ENCODE measurements around the gene ADK.

The ADK gene

GRCh38 chr10:74658511-74658910, 507.5 kb downstream of the ADK start:
- DNase-seq, result no peak
- Mint-ChIP-seq H3K27me3 (no peaks in the 10 kb centered on the region), H3K4me3 (no peak overlapping the region), H3K9me3 (no peaks in the 10 kb centered on the region), H3K4me1 (ENCODE audit: low read depth in 2 of 2) (peaks cover 0 to 2% of the 10 kb centered on the region in 2 donors), H3K27ac (peak overlapping the region; percentile 28 to 36), H3K36me3 (ENCODE audit: insufficient read depth) (peaks cover 21% of the 10 kb centered on the region)
- no peak for ATAC-seq (replicated peaks)

- no peak overlapping the region for H3K27ac Mint-ChIP-seq
- H3K36me3 Mint-ChIP-seq (ENCODE audit: insufficient read depth), result peaks cover 11% of the 10 kb centered on the region
- H3K4me3 Mint-ChIP-seq, result no peak overlapping the region
- DNase-seq, result no peak
- no peaks in the 10 kb centered on the region for H3K4me1 Mint-ChIP-seq (ENCODE audit: low read depth in 2 of 2)
- no peaks in the 10 kb centered on the region for H3K27me3 Mint-ChIP-seq
- H3K9me3 Mint-ChIP-seq, result no peaks in the 10 kb centered on the region
- ATAC-seq (replicated peaks), result no peak
Measured at GRCh38 chr10:74662635-74663034, 511.6 kb downstream of the ADK start.

DNA sequence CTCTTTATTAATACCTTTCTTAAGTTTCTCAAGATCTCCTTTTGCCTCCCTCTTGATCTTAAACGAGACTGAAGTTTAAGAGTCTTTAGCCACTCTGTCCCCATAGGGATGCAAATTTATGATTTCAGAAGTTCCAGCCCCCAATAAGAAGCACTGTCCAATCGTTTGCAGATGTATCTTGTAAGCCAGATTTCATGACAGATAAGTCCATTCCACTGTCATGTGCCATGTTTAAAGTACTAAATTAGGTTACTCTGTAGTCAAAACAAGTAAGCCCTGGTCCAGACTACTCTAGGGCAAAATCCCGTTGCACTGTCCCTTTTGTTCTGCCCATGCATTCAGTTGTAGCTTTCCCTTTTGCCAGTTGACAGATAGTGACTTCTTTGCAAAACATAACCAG, 518.2 kb downstream of the ADK start:
- ATAC-seq (replicated peaks), result no peak

GRCh38 chr10:74671716-74672115, 520.7 kb downstream of the ADK start:
- DNase-seq (no peak), ATAC-seq (replicated peaks) (no peak)
- H3K9me3 Mint-ChIP-seq, result no peaks in the 10 kb centered on the region
- no peaks in the 10 kb centered on the region for H3K27me3 Mint-ChIP-seq
- no peak overlapping the region for H3K27ac Mint-ChIP-seq
- H3K4me3 Mint-ChIP-seq, result no peak overlapping the region
- no peaks in the 10 kb centered on the region for H3K4me1 Mint-ChIP-seq (ENCODE audit: low read depth in 2 of 2)
- H3K36me3 Mint-ChIP-seq (ENCODE audit: insufficient read depth), result peaks cover 9% of the 10 kb centered on the region

More for the DNA sequence above, 518.2 kb downstream of the ADK start:
- Mint-ChIP-seq H3K9me3 (no peaks in the 10 kb centered on the region), H3K27ac (no peak overlapping the region), H3K36me3 (ENCODE audit: insufficient read depth) (peaks cover 9% of the 10 kb centered on the region), H3K4me1 (ENCODE audit: low read depth in 2 of 2) (no peaks in the 10 kb centered on the region), H3K27me3 (no peaks in the 10 kb centered on the region), H3K4me3 (no peak overlapping the region)
- DNase-seq, result no peak

DNA sequence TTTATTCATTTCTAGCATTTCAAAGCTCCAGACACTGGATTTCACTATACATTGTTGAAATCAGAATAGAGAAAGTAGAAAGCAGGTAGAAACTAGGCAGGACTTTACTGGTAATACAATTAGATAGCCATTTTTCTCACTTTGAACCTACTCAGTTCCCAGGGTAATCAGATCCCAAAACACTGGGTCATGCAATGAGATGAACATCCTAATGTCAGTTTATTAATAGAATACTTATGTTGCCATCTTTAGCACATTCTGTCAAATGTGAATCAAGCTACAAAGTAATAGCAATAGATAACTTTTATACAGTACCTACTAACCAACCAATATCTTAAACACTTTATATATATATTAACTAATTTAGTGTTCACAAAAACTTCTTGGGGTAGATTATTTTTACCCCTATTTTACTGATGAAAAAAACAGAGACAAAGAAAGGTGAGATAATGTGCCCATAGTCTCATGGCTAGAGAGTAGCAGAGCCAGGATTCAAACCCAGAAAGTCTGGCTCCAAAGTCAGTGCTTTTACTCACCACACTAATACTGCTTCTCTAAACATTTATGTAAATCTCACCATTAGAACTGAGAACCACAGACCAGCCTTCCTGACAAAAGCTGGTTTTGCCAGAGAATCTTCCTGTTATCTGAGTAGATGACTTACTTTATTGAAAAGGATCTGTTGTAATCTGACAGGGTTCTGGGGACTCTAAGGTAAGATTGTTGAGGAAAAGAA, 521.6 kb downstream of the ADK start:
- ATAC-seq (replicated peaks) (no peak), DNase-seq (no peak)
- Mint-ChIP-seq H3K9me3 (no peaks in the 10 kb centered on the region), H3K4me3 (no peak overlapping the region), H3K4me1 (ENCODE audit: low read depth in 2 of 2) (no peaks in the 10 kb centered on the region), H3K27ac (no peak overlapping the region), H3K27me3 (no peaks in the 10 kb centered on the region), H3K36me3 (ENCODE audit: insufficient read depth) (peaks cover 9% of the 10 kb centered on the region)

GRCh38 chr10:74674927-74675326, 523.9 kb downstream of the ADK start:
- Mint-ChIP-seq H3K36me3 (ENCODE audit: insufficient read depth) (peaks cover 9% of the 10 kb centered on the region), H3K27ac (no peak overlapping the region), H3K4me1 (ENCODE audit: low read depth in 2 of 2) (no peaks in the 10 kb centered on the region), H3K27me3 (no peaks in the 10 kb centered on the region), H3K9me3 (no peaks in the 10 kb centered on the region), H3K4me3 (no peak overlapping the region)
- ATAC-seq (replicated peaks), result no peak
- no peak for DNase-seq

DNA sequence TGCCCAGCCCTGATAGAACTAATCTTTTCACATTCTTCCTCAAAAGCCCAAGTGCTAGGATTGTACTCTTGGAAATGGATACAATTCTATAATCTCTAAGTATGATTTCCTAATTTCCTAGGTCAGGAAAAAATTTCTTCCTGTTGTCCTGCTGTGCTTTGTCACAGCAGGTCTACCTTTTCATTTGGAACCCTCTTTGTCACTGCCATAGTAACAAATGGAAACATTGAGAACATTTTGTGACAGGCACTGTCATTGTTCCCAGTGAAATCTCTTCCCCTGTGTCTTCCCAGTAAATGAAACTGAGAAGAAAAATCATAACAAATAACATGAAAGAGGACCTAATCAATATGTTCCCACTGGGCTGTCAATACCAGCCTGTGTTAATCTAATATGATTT, 524.5 kb downstream of the ADK start:
- H3K27ac Mint-ChIP-seq, result no peak overlapping the region
- peaks cover 9% of the 10 kb centered on the region for H3K36me3 Mint-ChIP-seq (ENCODE audit: insufficient read depth)

DNA sequence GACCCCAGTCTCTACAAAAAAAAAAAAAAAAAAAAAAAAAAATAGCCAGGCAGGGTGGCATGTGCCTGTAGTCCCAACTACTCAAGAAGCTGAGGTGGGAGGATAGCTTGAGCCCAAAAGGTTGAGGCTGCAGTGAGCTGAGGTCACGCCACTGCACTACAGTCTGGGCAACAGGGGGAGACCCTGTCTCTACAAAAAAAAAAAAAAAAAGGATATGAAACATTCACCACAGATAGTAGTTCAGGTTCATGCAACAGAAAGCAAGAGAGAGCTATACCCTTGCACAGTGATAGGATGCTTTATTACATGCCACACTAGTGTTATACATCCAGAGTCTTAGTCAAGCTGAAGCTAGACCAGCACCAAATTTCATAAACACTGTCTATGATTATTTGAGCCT, 526.9 kb downstream of the ADK start:
- Mint-ChIP-seq H3K36me3 (ENCODE audit: insufficient read depth) (peaks cover 3% of the 10 kb centered on the region), H3K4me1 (ENCODE audit: low read depth in 2 of 2) (peaks cover 6 to 11% of the 10 kb centered on the region in 2 donors), H3K4me3 (no peak overlapping the region), H3K27ac (no peak overlapping the region), H3K27me3 (no peaks in the 10 kb centered on the region), H3K9me3 (no peaks in the 10 kb centered on the region)
- ATAC-seq (replicated peaks) (no peak), DNase-seq (no peak)

More for the DNA sequence above, 524.5 kb downstream of the ADK start:
- no peaks in the 10 kb centered on the region for H3K4me1 Mint-ChIP-seq (ENCODE audit: low read depth in 2 of 2)
- no peak overlapping the region for H3K4me3 Mint-ChIP-seq
- DNase-seq (no peak), ATAC-seq (replicated peaks) (no peak)
- H3K9me3 Mint-ChIP-seq, result no peaks in the 10 kb centered on the region
- H3K27me3 Mint-ChIP-seq, result no peaks in the 10 kb centered on the region

GRCh38 chr10:74681917-74682627, 531.1 kb downstream of the ADK start:
- H3K27me3 Mint-ChIP-seq, result no peaks in the 10 kb centered on the region
- H3K9me3 Mint-ChIP-seq, result no peaks in the 10 kb centered on the region
- H3K36me3 Mint-ChIP-seq (ENCODE audit: insufficient read depth), result peaks cover 4% of the 10 kb centered on the region
- peak; percentile 68 for ATAC-seq (replicated peaks)
- DNase-seq, result no peak
- H3K4me3 Mint-ChIP-seq, result peak overlapping the region; percentile 25 to 52
- H3K27ac Mint-ChIP-seq, result peak overlapping the region; percentile 68 to 77
- H3K4me1 Mint-ChIP-seq (ENCODE audit: low read depth in 2 of 2), result peaks cover 6 to 14% of the 10 kb centered on the region in 2 donors

DNA sequence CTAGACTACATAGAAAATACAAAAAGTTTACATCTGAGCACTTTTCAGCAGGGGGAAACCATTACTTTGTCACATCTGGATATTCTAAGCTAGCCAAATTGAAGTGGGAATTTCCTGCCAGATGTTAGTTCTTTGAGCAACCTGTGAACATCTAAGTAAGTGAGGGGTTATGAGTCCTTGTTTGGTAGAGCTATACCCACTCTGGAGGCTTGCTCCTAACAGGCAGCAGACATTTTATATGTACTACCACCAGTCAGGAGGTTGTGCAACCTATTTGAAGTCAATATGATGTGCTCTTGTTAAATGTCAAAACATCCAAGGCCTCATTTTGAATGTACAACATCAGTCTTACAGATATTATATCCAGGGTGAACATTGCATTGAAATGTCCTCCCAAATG, 532.0 kb downstream of the ADK start:
- Mint-ChIP-seq H3K27ac (no peak overlapping the region), H3K4me3 (no peak overlapping the region), H3K9me3 (no peaks in the 10 kb centered on the region), H3K36me3 (ENCODE audit: insufficient read depth) (peaks cover 4% of the 10 kb centered on the region), H3K4me1 (ENCODE audit: low read depth in 2 of 2) (peaks cover 6 to 14% of the 10 kb centered on the region in 2 donors), H3K27me3 (no peaks in the 10 kb centered on the region)
- ATAC-seq (replicated peaks) (no peak), DNase-seq (no peak)

GRCh38 chr10:74683621-74684364, 532.8 kb downstream of the ADK start:
- Mint-ChIP-seq H3K36me3 (ENCODE audit: insufficient read depth) (peaks cover 10% of the 10 kb centered on the region), H3K9me3 (no peaks in the 10 kb centered on the region), H3K4me1 (ENCODE audit: low read depth in 2 of 2) (peaks cover 6 to 14% of the 10 kb centered on the region in 2 donors), H3K27ac (no peak overlapping the region), H3K27me3 (no peaks in the 10 kb centered on the region), H3K4me3 (no peak overlapping the region)
- ATAC-seq (replicated peaks), result no peak
- no peak for DNase-seq

GRCh38 chr10:74684462-74684861, 533.4 kb downstream of the ADK start:
- no peak for DNase-seq
- Mint-ChIP-seq H3K36me3 (ENCODE audit: insufficient read depth) (peaks cover 10% of the 10 kb centered on the region), H3K9me3 (no peaks in the 10 kb centered on the region), H3K27me3 (no peaks in the 10 kb centered on the region), H3K27ac (no peak overlapping the region), H3K4me3 (no peak overlapping the region), H3K4me1 (ENCODE audit: low read depth in 2 of 2) (peaks cover 6 to 14% of the 10 kb centered on the region in 2 donors)
- ATAC-seq (replicated peaks), result no peak

GRCh38 chr10:74685564-74685963, 534.5 kb downstream of the ADK start:
- peaks cover 10% of the 10 kb centered on the region for H3K36me3 Mint-ChIP-seq (ENCODE audit: insufficient read depth)
- no peaks in the 10 kb centered on the region for H3K27me3 Mint-ChIP-seq
- H3K4me3 Mint-ChIP-seq, result no peak overlapping the region
- ATAC-seq (replicated peaks) (no peak), DNase-seq (no peak)
- H3K27ac Mint-ChIP-seq, result no peak overlapping the region
- no peaks in the 10 kb centered on the region for H3K9me3 Mint-ChIP-seq
- H3K4me1 Mint-ChIP-seq (ENCODE audit: low read depth in 2 of 2), result peaks cover 6 to 14% of the 10 kb centered on the region in 2 donors

Measured in effector memory CD8-positive, alpha-beta T cell (primary cell).